ENCODE data around the gene CCT2. TPM values are rescaled to one million over a fixed set of nuclear protein-coding genes. Genes with fewer than 3 reads are reported as not detected.

The CCT2 gene
- total and polyA plus RNA-seq, 2 of the 4 experiments (the other 2 are of a cell fraction) = 194 to 651 TPM

- H3K79me1 ChIP-seq (ENCODE audit: low read depth in 1 of 2, low read length in 2 of 2) = peaks cover 30 to 52% of the 10 kb centered on the region in 2 experiments
- H2BK15ac ChIP-seq (ENCODE audit: low read depth, low read length) = peak overlapping the region; percentile 87; the same call in 2 of the 3 replicates
- peak overlapping the region; percentile 84 for H3K4ac ChIP-seq (ENCODE audit: low read depth, low read length)
- peak overlapping the region; percentile 99 for H2AK5ac ChIP-seq (ENCODE audit: low read depth, low read length)
- peak overlapping the region; percentile 94 for H2BK120ac ChIP-seq (ENCODE audit: low read depth, low read length)
- no peak overlapping the region for H3K4me3 ChIP-seq (ENCODE audit: insufficient read depth, low read depth, low read length)
- no peak for DNase-seq
- H3K9me3 ChIP-seq (ENCODE audit: control insufficient read depth, insufficient read depth, low read length) = no peaks in the 10 kb centered on the region
- peak overlapping the region; percentile 92 for H2BK5ac ChIP-seq (ENCODE audit: low read depth, low read length, poor library complexity, severe bottlenecking)
- H4K20me1 ChIP-seq (ENCODE audit: insufficient read depth, low read length) = no peaks in the 10 kb centered on the region
- H3K27me3 ChIP-seq (ENCODE audit: control insufficient read depth, insufficient read depth, low read length) = no peaks in the 10 kb centered on the region
- dilution Hi-C loops (cut with HindIII; ENCODE audit: low sequenced_read_pairs, unreplicated experiment) = no loop called here
- BruUV-seq (replicated peaks) = no TSS peak
- no peak overlapping the region for H2AFZ ChIP-seq (replicated peaks; ENCODE audit: low read length, poor library complexity)
- H2AK9ac ChIP-seq (replicated peaks; ENCODE audit: low read depth, low read length, poor library complexity) = peak overlapping the region; percentile 63
- ChIA-PET POLR2A (ENCODE audit: unreplicated experiment) (no interaction called here), CTCF (interaction anchor here (1.2 kb wide), 1 partner anchor 26 kb away, joined by 10 read pairs; no protein-coding TSS in a partner anchor)
- TF ChIP-seq RCOR1 (IDR thresholded peaks at IDR 0.05; ENCODE audit: insufficient replicate concordance, low read length) (no peak), BHLHE40 (IDR thresholded peaks at IDR 0.05; ENCODE audit: low read depth, low read length) (no peak), RAD21 (IDR thresholded peaks at IDR 0.05; ENCODE audit: low read length) (no peak), CEBPB (IDR thresholded peaks at IDR 0.05; ENCODE audit: low read depth, low read length) (no peak), NFE2L2 (IDR thresholded peaks at IDR 0.05; ENCODE audit: low read depth, low read length) (no peak), USF2 (IDR thresholded peaks at IDR 0.05; ENCODE audit: low read depth, low read length) (no peak), FOS (IDR thresholded peaks at IDR 0.05; ENCODE audit: low read depth, low read length) (no peak), CHD1 (IDR thresholded peaks at IDR 0.05; ENCODE audit: low read depth, low read length) (no peak), MAZ (IDR thresholded peaks at IDR 0.05; ENCODE audit: borderline replicate concordance, low read depth, low read length) (no peak), POLR2A (IDR thresholded peaks at IDR 0.05; ENCODE audit: low read depth, low read length) (no peak), MAFK (IDR thresholded peaks at IDR 0.05; ENCODE audit: low read depth, low read length) (no peak), SMC3 (IDR thresholded peaks at IDR 0.05; ENCODE audit: low read depth, low read length) (no peak), RFX5 (IDR thresholded peaks at IDR 0.05; ENCODE audit: low read depth, low read length) (no peak), ELK1 (IDR thresholded peaks at IDR 0.05; ENCODE audit: borderline replicate concordance, low read depth, low read length) (no peak)
- TF ChIP-seq, protein P1, sequence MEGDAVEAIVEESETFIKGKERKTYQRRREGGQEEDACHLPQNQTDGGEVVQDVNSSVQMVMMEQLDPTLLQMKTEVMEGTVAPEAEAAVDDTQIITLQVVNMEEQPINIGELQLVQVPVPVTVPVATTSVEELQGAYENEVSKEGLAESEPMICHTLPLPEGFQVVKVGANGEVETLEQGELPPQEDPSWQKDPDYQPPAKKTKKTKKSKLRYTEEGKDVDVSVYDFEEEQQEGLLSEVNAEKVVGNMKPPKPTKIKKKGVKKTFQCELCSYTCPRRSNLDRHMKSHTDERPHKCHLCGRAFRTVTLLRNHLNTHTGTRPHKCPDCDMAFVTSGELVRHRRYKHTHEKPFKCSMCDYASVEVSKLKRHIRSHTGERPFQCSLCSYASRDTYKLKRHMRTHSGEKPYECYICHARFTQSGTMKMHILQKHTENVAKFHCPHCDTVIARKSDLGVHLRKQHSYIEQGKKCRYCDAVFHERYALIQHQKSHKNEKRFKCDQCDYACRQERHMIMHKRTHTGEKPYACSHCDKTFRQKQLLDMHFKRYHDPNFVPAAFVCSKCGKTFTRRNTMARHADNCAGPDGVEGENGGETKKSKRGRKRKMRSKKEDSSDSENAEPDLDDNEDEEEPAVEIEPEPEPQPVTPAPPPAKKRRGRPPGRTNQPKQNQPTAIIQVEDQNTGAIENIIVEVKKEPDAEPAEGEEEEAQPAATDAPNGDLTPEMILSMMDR (conservative IDR thresholded peaks at IDR 0.05; ENCODE audit: low read depth, low read length) = no peak
- intact Hi-C loops (cut with micrococcal nuclease) = no loop called here
- peak overlapping the region; percentile 87; the same call in 1 of the 2 replicates for H3K23ac ChIP-seq (ENCODE audit: low read depth, low read length)
- peak overlapping the region; percentile 81; the same call in 1 of the 2 replicates for H4K5ac ChIP-seq (ENCODE audit: low read depth, low read length)
- no peak overlapping the region for H3K9ac ChIP-seq (ENCODE audit: low read depth, low read length)
- in situ Hi-C loops (cut with MboI; ENCODE audit: low sequenced_read_pairs) = no loop called here
- no peaks in the 10 kb centered on the region for H3K36me3 ChIP-seq (ENCODE audit: control insufficient read depth, insufficient read depth, low read length)
- WGBS, 2 experiments (ENCODE audit: extremely low coverage in 2 of 2, insufficient read length in 1 of 2) = 100% methylated on average over 2 of the region's 9 CpGs; no CpG with 5 or more reads in 1 of the 2 experiments
- peak overlapping the region; percentile 84; the same call in 1 of the 2 replicates for H3K56ac ChIP-seq (ENCODE audit: extremely low read depth, insufficient read depth, low read length)
- no peak for ATAC-seq (ENCODE audit: low read depth)
- H3K4me2 ChIP-seq (ENCODE audit: low read depth, low read length) = no peak overlapping the region
- peak overlapping the region; percentile 19 to 89; a peak in 2 of 4 replicates for H4K8ac ChIP-seq (ENCODE audit: low read depth in 2 of 2, low read length in 2 of 2)
- H3K4me1 ChIP-seq (ENCODE audit: control insufficient read depth, insufficient read depth, low read length) = peaks cover 11% of the 10 kb centered on the region
- peak overlapping the region; percentile 92 for H2BK20ac ChIP-seq (ENCODE audit: low read depth, low read length)
- peak overlapping the region; percentile 87 for H3K18ac ChIP-seq (ENCODE audit: low read depth, low read length)
- H3K27ac ChIP-seq (ENCODE audit: insufficient read depth, low read length) = peak overlapping the region; percentile 88
- H3K14ac ChIP-seq (replicated peaks; ENCODE audit: low read depth, low read length) = peak overlapping the region; percentile 17
- peaks cover 7% of the 10 kb centered on the region; the same call in 1 of the 2 replicates for H3K9me1 ChIP-seq (ENCODE audit: insufficient read depth, low read length)
- peak overlapping the region; percentile 93 for H4K91ac ChIP-seq (ENCODE audit: insufficient read depth, low read depth, low read length)
Measured at GRCh38 chr12:69556383-69556782, 28.9 kb upstream of the CCT2 start.
